Amygdala (tissue), 56 donors: Measurements from ENCODE around the gene PRR15L.
A peak's percentile ranks its signal among the peaks of the same experiment; 100 is the strongest.
"Not testable (repeated sequence)": the region's sequence is repeated elsewhere in the genome, so short reads cannot be mapped to it uniquely, and the experiment has no call there.

Source experiments
- DNase-seq, 56 donors: peaks; one replicate each; lab custom pipeline; 2025; lab: John Stamatoyannopoulos, UW

The PRR15L gene, protein sequence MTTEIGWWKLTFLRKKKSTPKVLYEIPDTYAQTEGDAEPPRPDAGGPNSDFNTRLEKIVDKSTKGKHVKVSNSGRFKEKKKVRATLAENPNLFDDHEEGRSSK

DNA sequence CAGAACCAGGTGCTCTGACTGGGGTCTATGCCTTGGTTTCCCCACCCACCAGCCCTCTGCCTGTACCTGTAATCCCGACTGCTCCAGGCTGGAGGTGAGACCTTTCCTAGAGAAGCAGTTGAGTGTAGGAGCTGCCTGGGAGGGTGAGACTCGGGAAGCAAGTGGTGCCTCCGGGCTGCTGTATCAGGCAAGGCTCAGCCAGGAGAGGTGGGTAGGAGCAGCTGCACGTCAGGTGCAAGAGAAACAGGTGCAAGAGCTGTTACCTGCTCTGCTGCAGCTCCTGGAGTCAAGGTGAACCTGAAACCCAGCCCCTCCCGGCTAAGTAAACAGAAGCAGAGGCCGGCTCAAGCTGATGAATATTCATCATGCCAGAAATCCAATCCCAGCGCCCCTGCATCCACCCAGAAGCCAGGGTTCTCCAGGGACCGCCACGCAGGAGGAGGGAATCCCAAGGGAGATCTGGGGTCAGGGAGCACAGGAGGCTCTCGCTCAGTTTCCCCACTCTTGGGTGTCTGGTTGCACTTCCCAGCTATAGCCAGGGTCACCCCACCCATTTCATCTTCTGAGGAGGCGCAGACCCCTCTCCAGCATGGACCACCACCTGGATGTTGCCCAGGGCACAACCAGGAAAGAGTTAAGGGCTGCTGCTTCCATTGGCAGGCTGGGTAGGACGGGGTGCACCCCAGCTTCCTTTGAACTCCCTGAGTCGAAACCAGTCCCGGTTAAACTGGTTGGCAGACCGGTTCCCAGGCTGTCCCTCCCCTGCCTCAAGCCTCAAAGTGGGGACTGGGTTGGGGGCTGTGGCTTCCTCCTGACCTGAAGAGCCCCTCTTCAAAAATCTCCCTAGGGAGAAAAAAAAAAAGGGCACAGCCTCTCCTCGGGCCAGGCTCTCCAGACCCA is at the start of gene PRR15L:
PRR15L (minus strand) TSS at position 293 of the 900 bp plus-strand sequence. CDS start 4,649 bp downstream, outside the sequence.
- DNase-seq = no peak

DNA sequence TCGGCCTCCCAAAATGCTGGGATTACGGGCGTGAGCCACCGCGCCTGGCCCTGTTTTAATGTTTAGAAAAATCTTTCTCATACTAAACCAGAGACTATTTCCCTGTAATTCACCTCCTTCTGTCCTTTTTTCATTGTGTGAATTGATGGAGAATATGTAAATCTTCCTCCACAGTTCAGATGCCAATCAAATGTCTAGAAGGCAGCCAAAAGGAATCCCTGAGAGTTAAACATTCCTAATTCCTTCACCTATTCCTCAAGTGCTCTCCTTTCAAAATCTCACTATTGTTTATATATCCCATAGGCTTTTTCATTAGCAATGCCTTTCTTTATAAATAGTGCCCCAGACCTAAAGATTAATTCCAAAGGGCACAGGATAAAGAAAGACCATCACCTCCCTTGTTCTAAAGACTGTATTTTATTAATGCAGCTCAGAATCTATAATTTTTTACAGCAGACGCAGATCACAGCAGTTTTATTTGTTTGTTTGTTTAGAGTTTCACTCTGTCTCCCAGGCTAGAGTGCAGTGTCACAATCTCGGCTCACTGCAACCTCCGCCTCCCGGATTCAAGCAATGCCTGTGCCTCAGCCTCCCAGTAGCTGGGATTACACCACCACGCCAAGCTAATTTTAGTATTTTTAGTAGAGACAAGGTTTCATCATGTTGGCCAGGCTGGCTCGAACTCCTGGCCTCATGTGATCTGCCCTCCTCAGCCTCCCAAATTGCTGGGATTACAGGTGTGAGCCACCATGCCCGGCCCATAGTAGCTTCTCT is 49.4 kb upstream of the PRR15L start:
- no peak for DNase-seq

DNA sequence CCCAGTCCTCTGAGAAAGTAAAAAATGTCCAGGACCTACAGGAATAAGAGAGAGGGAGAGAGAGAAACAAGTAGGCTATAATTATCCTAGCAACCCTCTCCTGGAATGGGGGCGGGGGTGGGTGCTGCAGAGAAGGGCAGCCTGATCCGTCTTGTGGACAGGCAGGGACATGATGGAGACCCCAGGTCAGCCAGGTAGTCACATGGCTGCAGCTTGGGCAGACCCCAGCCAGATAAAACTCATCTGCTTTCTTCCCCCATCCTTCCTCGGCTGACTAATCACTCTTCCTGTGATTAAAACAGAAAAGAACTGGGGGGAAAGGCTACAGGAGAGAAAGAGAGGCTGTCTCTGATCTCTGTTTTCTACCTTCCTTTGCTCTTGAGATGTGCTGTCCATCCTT is 47.3 kb upstream of the PRR15L start:
- DNase-seq = no peak

DNA sequence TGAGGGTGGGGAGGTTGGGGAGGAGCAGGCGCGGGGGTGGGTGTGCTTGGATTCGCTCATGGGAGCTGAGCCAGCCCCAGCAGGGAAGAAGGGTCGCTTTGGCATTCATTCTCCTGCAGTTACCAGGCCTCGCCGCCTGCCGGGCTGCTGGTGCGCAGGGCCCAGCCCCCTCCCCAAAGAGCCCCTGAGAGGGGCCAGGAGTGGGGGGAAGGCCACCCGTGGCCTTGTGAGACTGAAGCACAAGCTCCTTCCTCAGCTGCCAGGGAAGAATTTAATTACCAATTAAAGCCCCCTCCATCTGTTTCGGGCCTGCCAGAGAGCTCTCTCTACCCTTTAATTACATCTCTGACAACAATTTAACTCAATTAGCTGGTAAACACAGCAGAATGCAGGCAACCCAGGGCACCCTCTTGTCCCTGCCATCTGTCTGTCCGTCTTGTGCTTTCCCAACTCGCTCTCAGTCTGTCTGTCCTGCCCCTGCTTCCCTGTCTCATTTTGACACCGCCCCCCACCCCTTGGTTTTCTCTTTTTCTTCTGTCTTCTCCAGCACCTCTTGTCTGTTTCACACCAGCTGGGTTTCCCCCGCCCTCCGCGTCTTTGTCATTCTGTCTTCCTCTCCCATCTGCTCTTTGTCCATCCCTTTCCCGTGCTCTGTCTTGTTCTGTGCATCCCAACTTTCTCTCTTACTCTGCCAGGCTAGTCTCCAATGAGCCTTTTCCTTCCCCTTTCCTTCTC is 45.9 kb upstream of the PRR15L start:
- DNase-seq = peak in 6 of 56 donors; percentile 12 to 41 (median 28)

DNA sequence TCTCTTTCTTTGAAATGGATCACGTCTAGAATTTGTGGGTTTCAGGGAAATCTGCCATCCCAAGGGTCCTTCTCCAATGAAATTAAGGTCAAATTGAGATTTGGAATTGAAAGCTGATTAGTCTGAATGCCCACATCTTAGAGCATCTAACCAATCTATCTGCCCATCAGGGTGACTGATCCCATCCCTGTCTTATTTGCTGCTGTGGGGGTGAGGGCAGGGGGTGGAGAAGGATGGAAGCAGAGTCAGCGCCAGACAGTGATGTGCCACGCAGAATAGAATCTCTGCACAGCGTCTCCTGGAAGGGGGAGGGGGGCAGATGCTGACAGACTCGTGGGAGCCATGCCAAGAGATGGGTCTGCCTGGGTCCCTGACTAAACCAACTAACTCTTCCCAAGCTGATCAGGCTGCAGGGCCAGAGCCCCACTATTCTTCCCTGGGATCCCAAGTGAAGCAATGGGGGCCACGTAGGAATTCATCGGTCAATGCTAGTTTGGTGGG is 45.3 kb upstream of the PRR15L start:
- DNase-seq = peak in 3 of 56 donors; percentile 23 to 49 (median 34)

DNA sequence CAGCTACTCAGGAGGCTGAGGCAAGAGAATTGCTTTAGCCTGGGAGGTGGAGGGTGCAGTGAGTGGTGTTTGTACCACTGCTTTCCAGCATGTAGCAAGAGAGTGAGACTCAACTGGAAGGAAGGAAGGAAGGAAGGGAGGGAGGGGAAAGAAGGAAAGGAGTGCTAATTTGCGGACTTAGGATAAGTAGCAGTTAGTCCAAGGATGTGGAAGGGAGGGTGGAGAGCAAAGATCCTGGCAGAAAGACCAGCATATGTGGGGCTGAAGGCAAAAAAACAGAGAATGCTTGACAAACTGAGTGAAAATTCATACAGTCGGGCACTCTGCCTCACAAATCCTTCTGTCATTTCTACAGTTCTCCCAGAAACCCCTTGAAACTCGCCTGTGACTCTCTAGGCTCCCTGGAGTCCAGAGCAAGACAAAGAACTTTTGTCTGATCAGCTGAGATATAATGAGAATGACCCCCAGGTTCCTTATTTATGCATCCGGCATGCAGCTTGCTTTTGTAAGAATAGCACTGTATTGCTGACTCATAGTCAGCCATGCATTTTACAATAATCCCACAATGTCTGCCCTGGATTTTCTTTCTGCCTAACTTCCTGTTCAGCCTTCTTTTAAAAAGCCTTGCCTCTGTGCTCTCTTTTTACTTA is 44.7 kb upstream of the PRR15L start:
- peak in 3 of 56 donors; percentile 18 to 24 (median 23) for DNase-seq

DNA sequence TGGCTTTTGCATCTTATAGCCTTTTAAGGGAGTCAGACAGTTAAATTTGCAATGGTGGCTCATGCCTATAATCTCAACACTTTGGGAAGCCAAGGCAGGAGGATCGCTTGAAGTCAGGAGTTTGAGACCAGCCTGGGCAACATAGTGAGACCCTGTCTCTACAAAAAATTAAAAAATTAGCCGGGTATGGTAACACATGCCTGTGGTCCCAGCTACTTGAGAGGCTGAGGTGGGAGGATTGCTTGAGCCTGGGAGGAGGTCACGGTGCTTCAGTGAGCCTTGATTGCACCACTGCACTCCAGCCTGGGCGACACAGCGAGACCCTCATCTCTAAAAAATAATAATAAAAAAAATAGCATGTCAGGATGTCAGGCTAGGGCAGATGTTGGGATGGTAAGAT is 44.0 kb upstream of the PRR15L start:
- DNase-seq = not testable (repeated sequence)

DNA sequence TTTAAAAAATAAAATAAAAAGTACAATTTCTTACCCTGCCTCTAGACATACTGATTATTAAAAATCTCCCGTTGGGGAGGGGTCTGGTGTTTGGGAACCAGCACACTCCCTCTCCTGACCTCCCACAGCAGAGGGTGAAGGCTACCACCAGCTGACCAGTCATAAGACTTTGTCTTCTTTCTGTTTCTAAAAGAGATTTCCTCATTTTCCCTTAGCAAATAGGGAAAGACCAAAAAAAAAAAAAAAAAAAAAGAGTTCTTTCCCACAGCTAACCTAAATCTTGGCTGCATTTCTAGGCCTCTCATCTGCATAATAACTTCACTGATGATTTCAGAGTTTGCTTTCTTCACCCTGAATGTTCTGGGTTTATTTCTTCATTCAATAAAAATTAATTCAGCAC is 43.5 kb upstream of the PRR15L start:
- DNase-seq = no peak

DNA sequence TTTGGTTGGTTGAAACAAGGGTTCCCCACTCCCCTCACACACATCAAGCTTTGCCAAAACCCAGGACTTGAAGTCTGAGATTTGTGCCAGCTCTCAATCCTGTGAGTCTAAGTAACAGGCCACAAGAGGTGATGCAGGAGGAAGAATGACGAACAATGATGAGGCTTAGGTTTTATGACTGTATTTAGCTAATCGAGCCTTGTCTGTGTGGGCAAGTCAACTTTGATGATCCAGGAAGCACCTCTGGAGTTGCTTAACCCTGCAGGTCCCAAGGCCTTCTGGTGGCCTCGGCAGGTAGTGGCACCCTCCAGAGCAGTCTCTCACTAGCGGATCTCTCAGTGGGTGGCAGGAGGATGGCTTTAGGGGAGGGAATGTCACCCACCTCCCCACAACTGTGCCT is 41.9 kb upstream of the PRR15L start:
- no peak for DNase-seq

DNA sequence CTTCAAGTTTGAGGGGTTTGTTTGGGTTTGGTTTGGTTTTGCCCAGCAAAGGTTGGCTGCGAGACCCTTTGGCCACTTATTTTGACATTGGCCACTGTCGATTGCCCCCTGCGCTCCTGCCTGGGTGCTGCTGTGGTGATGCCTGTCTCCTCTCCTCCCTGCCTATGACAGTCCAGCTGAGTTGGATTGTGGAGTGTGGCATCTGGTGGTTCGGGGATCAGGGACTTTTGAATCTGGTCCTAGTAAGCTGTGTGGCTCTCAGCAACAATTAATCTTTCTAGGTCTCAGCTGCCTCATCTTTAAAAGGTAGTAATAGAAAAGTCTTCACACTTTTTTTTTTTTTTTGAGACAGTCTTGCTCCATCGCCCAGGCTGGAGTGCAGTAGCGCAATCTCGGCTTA is 40.4 kb upstream of the PRR15L start:
- DNase-seq = no peak

DNA sequence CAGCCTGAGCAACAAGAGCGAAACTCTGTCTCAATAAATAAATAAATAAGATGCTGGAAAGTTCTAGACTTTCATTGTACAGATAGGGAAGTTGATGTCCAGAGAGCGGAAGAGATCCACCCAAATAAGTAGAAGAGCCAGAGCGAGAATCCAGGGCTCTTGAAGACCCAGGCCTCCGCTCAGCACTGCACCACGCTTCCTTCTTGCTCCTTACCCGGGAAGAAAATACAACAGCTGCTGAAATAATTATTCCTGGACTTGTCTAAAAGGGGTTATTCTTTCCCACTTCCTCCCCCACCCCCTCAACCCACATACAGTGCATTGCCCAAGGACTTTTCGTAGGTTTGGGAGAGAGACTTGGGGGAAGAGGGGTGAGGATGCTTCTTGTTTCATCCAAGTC is 39.9 kb upstream of the PRR15L start:
- DNase-seq = no peak

DNA sequence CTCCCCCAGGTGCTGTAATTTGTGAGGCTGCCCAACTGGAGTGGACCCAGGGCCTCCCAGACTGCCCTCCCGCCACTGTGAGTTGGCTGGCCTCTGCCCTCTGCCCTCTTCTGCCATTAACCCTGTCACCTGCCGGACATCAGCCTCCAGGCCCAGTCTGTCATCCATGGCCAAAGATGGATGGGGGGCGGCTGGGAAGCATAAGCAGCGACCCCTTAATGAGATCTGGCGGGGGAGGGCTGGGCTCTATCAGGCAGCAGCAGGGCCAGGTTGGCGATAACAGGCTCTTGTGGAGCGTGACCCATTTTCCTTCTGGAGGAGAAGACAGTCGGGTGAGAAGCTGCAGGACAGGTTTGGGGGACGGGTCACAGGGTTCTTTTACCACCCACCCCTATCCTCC is 38.5 kb upstream of the PRR15L start:
- no peak for DNase-seq

DNA sequence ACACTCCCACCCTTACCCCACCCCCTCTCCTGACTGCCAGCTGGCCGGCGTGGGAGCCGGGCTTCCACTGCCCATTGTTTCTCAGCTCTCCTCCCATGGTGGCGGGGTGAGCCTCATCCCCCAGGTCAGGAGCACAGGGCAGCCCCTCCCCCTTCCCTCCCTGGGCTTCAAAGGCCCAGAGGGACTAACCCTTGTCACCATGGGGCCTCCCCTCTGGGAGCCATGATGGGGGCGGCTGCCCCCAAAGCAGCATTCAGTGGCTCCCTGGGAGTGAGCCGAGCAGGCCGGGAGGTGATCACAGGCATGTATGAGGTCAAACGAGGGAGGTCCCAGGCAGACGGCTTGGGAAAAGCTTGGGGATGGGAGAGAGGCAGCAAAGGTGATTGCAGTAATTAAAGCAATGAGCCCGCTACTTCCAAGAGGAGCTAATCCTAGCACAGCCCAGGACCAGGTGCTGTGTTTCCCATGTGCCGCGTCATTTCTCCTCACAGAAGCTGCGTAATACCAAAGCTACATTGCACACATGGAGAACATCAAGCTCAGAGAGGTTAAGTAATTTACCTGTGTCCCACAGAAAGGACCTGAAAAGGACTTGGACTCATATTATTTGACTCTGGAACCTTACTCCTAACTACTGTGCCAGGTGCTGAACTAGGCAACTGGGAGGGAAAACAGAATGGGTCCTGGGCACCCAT is 37.7 kb upstream of the PRR15L start:
- DNase-seq = no peak

DNA sequence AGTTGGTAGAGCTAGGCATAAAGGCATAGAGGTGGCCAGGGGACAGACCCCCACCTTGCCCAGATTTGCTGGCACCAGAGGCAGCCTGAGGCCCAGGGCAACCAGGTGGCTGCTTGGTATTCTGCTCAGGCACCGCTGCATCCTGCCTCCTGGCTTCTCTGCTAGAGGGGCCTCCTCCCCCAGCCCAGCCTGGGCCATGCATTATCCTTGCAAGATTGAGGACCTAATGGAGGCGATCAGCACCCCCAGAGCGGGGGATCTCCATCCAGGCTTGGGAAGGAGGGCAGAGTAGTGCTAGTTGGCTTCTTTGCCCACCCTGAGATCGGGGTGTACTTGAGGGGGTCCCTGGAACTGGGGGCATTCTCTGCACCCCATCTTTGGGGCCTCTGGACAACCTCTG is 37.0 kb upstream of the PRR15L start:
- DNase-seq = no peak

DNA sequence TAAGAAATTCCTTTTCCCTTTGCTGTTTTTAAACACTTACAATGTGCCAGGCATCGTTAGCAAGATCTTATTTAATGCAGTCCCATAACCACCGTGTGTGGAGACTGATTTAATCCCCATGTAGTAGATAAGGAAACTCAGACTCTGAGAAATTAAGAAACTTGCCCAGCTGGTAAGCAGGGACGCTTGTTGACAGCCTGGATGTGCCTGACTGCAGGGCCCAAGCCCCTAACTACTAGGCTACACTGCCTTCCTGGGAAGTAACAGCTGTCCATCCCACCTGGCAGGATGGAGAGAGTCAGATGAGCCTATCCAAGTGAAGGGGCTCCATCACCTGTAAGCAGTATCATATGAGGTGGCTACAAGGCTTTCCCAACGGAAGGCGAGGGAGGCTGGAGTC is 36.3 kb upstream of the PRR15L start:
- no peak for DNase-seq

DNA sequence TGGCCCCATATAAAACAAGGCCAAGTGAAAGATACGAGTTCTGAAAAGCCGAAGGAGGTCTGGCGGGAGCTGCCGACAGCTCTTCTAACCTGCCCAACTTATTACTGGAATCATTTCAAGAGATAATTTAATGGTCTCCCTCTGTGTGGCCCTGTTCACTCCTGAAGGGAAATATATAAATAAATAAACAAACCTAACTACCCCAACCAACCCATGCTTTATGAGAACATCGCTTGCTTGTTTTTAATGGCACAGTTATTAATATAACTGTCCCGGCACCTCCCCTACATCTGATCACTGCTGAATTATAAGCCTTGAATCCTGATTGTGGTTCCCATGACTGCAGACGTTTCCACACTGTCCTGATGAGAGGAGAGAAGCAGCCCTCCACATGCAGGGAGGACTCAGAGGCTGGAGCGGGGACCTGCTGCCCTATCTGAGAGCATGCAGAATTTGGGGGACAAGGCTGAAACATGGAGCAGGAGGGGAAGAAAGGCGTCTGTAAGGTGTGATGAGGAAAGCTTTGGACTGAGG is 35.4 kb upstream of the PRR15L start:
- peak in 1 of 56 donors; percentile 13 for DNase-seq

DNA sequence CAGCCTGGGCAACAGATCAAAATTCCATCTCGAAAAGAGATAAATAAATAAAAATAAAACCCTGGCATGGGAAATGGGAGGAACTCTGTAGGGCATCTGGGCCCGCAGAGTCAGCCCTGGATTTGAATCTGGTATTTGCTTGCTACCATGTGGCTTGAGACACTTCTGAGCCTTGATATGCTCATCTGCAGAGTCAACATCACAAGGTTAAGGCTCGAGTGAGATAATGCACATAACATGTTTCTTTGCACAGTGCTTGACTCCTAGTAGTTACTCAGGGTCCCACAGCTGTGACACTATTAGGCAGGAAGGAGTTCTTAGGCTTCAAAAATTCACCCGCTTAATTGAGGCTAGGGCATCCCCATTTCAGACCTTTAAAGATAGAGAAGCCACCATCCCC is 34.5 kb upstream of the PRR15L start:
- no peak for DNase-seq

DNA sequence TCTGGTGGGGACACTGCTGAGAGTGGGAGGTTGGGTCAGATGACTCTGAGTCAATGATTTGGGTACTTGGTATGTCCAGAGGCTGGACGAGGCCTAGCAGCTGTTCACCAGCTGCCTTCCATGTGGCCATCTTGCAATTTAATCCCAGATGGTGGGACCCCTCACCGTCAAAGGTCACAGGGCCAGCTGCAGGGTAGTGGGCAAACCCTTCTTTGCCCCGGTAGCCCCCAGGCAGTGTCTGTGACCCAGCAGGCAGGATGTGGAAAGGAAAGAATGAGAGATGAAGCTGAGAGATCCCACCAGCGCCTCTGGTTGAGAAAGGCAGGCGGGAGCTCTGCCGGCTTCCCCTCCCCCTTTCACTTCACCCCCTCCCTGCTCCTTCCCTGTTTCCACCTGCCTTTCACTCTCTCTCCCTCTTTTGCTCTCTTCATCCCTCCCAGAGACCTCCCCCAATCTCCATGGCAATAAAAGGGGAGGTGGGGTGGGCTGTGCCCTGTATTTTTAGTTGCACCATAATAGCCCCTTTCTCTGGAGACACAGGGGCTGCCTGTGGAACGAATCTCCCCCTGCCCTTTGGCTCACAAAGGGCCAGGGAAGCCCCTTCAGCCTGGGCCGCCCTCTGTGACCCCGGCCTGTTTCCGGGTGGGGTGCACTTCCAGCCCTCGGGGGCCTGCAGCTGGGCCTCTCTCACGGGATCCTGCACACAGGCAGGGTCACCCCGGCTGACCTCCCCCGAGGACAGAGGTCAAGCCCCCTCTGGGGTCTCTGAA is 33.5 kb upstream of the PRR15L start:
- DNase-seq = no peak
